IPS-18c (cell line): ENCODE measurements around the gene KIRREL1.
A peak's percentile ranks its signal among the peaks of the same experiment; 100 is the strongest.

Experiments used
- H3K4me3 ChIP-seq: 2 replicates; pipeline ENCODE4 v1.7.0; 2013; ENCODE audit warnings: low read depth, mild to moderate bottlenecking, low read length, moderate library complexity; ENCODE audit not compliant: insufficient read depth
- H3K9me3 ChIP-seq: one replicate; pipeline ENCODE4 v1.6.1; 2013; ENCODE audit warnings: mild to moderate bottlenecking, low read length, moderate library complexity; ENCODE audit not compliant: control insufficient read depth, insufficient read depth

Gene KIRREL1

DNA sequence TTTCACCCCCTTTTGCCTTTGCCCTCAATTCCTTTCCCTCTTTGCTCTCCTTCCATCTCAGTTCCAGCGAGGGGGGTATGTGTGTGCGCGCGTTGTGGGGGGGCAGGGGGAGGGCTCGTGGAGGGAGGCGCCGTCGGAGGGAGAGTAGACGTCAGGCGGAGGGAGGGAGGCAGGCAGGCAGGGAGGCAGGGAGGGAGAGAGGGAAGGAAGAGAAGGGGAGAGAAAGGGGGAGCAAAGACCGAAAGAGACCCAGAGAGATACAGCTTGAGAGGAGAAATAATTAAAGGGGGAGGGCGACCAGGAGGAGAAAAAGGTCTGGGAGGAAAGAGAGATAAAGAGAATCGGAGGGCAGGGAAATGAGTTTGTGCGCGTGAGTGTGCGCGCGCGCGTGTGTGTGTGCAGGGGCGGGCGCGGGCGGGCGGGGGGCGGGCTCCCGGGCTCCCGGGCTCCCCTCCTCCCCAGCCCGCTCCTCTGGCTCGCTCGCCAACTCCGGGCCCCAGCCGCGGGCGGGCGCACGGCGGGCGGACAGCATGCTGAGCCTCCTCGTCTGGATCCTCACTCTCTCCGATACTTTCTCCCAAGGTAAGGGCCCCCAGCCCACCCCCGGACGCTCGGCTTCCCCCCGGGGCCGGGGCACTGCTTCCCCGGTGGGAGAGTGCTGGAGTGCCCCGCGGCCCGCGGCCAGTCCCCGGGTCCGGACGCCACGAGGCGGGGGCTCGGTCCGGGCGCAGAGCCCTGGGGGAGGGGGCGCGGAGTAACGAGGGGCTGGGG is at the start of gene KIRREL1:
Gene KIRREL1, plus strand, starts transcription at position 499 of the 771 bp plus-strand sequence. Its CDS starts 32 bp downstream, at position 531.
- peak within 1 kb of the TSS; percentile 82 for H3K4me3 ChIP-seq
- H3K9me3 ChIP-seq = no peaks in the 10 kb centered on the region

DNA sequence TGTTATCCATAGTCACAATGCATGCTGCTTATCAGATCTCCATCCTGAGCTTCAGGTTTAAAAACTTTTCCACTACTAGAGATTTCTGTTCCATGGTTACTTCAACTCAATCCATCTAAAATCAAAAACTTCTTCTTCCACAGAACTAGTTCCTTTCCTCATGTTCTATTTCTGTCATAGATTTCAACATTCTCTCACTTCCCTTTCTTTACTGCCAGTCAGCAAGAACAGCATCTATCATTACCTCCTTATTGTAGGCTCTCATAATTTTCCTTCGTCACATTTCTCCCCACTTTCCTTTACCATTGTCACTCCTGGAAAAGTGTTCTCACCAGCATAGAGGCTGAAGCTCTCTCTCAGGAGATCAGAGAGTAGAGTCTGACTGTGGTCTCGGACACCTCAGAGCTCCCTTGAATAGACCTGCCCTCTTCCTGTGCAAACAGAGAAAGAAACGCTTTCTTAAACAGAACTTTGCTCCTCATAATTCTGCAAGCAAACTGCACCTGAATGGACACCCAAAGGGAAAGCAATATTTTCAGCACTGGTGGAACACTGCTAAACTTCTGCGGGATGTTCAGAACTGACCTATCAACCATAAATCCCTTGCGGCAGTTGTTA is 48.7 kb upstream of the KIRREL1 start:
- Histone ChIP-seq H3K4me3 (no peak overlapping the region), H3K9me3 (no peaks in the 10 kb centered on the region)

DNA sequence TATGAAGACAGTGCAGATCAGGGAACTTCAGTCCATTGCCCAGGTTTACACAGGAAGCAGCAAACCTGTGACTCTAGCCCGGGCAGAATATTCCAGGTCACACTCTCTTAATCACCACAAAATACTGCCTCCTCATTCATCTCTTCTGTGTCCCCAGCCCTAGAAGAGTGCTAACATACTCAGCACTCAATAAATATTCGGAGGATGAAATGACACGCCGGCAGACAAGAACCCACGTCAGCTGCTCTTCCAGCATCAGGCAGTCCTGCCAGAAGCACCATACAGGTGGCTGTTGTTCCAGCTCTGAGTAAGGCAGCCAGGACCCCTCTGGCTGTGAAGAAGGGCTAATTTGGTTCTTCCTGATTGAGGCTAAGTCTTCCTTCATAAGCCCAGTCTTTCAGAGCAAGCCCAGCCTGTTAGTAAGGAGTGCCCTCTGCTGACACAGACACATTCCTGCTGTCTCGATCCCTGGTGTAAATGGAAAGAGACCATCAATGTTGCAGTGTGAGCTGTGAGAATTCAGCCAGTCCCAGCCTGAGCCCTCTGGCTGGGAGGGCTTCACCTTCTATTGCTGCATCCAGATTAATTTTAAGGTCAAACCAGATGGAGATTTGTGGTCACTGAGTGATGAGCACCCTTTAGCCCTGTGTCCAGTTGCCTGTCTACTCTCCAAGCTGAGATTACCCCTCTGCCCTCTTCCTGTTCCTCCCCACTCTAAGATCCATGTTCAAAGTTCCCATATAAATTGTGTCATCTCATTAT is 45.0 kb upstream of the KIRREL1 start:
- H3K4me3 ChIP-seq = no peak overlapping the region

DNA sequence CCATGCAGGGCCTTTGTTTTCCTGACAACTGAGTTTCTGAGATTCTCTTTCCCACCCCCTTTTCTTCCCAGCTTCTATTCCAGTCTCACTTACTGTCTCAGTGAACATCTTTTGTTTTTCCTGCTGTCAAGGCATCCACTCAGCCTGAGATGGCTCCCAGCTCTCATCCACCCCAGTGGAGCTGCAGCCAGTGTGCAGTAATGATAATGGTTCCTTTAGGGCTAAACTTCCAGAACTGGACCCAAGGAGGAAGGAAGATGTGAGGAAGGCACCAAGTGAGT is 44.4 kb upstream of the KIRREL1 start:
- Histone ChIP-seq H3K4me3 (no peak overlapping the region), H3K9me3 (no peaks in the 10 kb centered on the region)

More for the DNA sequence above, 45.0 kb upstream of the KIRREL1 start:
- no peaks in the 10 kb centered on the region for H3K9me3 ChIP-seq

DNA sequence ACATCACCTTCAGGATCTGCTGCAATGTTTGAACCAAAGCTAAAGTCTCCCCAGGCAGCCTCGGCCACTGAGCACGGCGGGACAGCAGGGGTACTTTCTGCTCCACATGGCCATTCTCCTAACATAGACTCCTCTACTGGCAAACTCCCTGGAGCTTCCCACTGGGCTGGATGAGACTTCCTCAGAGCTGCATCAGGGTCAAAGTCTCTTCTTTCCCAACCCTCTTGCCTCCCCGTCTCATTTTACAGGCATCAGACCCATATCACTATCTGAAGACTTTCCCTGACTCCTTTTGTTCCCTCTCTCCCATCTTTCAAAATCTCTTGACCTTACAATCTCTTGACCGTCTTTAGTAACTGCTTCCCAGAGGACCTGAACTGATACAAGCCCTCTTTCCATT is 42.2 kb upstream of the KIRREL1 start:
- Histone ChIP-seq H3K9me3 (no peaks in the 10 kb centered on the region), H3K4me3 (no peak overlapping the region)

DNA sequence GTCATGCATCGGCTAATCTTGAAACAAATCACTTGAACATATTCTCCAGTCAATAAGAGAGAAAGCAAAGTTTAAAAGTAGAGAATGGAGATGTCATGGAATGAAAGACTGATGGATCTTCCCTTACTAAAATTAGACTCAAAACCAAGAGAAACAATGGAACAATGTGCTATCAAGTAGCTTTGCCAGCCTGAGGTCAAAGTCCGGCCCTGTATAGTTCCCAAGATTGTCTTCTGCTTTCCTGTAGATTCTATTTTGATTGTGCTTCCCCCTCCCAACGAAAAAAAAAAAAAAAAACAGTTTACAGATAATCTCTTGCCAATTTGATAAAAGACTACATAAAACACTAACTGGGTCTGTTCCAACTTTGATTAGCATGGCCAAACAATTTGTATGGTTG is 40.8 kb upstream of the KIRREL1 start:
- Histone ChIP-seq H3K9me3 (no peaks in the 10 kb centered on the region), H3K4me3 (no peak overlapping the region)

DNA sequence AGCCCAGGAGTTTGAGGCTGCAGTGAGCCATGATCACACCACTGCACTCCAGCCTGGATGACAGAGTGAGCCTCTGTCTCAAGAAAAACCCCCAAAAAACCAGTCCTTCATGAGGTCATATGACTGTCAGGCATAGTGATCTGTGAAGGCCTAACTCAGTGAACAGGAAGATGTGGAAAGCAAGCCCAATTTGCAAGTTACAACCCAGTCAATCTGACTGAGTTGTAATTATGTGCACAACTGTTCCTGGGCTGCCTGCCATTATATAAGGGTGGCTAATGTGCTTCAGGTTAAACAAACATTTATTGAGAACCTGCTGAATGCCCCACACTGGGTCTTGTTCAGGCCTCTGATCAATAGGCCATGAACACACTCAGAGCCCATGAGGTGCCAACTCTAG is 38.2 kb upstream of the KIRREL1 start:
- no peak overlapping the region for H3K4me3 ChIP-seq
- no peaks in the 10 kb centered on the region for H3K9me3 ChIP-seq

DNA sequence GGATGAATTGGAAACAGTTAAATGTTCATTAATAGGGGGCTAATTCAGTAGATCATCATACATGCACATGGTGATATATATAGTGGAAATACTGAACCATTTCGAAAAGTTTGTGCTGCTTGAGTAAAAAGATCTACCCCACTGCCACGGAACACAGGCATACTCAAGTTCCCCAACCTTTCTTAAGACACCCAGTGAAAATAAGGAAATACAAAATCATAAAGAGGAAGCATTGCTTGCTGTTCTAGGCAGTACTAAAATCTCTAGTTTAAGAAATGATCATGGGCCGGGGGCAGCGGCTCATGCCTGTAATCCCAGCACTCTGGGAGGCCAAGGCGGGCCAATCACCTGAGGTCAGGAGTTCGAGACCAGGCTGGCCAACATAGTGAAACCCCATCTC is 37.6 kb upstream of the KIRREL1 start:
- no peak overlapping the region for H3K4me3 ChIP-seq
- no peaks in the 10 kb centered on the region for H3K9me3 ChIP-seq

DNA sequence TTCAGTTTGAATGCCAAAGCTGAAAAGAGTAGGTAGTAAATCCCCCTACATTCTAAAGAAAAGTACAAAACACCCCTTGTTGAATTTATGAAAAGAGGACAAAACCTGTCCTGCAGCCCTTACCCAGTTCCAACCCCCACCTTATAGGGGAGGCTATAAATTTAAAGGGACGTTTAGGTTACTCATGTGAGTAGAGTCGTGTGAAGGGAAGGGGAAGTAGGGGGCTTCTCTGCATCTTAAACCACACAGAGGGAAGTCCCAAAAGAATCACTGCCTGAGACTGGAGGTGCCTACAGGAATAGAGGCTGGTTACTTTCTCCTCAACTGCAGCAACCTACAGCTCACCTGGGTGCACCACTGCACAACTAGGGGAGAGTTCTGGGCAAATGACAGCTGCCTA is 36.7 kb upstream of the KIRREL1 start:
- H3K9me3 ChIP-seq = no peaks in the 10 kb centered on the region

DNA sequence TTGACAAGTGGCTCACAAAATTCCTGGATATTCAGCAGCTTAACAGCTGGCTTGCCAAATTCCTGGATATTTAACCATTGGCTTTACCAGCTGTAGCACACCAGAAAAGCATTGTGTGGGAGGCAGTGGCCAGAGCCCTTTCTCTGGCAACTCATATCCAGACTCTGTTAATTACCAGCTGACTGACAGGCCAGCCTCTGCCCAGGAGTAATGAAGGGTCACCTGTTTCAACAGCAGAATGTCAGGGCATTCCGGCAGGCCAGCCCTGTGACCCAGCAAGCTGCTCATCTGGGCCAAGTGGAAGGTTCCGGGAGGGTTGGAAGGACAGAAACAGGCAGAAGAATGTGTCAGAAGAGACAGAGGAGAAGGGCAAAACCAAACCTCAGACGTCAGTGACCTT is 35.2 kb upstream of the KIRREL1 start:
- H3K4me3 ChIP-seq = no peak overlapping the region

More for the DNA sequence above, 36.7 kb upstream of the KIRREL1 start:
- no peak overlapping the region for H3K4me3 ChIP-seq

DNA sequence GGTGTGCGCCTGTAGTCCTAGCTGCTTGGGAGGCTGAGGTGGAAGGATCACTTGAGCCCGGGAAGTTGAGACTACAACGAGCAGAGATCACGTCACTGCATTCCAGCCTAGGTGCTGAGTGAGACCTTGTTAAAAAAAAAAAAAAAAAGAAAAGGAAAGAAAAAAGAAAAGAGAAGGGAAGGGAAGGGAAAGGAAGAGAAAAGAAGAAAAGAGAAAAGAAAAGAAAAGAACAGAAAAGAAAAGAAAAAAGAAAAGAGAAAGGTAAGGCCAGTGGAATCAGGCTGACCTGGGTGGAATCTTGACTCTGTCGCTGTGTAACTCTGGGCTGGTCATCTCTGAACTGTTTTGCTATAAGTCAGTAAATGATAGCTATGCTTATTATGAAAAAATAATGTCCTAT is 33.7 kb upstream of the KIRREL1 start:
- H3K4me3 ChIP-seq = no peak overlapping the region

More for the DNA sequence above, 35.2 kb upstream of the KIRREL1 start:
- H3K9me3 ChIP-seq = no peaks in the 10 kb centered on the region

DNA sequence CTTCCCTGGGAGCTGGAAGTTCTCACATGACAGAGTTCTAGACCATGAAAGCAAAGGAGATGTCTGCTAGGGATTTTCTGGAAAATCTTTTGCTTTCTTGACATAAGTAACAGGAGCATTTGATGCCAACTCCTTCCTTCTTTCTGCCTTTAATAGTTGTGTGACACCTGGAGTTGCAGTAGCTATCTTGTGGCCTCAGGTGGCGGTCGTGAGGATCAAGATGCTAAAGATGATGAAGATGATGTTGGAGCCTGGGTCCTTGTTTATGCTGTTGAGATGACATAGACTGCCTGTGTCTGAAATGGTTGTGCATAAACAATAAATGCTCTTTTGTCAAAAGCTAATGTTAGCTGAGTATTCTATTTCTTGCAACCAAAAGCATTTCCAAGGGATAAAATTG is 32.7 kb upstream of the KIRREL1 start:
- H3K4me3 ChIP-seq = no peak overlapping the region

More for the DNA sequence above, 33.7 kb upstream of the KIRREL1 start:
- no peaks in the 10 kb centered on the region for H3K9me3 ChIP-seq

DNA sequence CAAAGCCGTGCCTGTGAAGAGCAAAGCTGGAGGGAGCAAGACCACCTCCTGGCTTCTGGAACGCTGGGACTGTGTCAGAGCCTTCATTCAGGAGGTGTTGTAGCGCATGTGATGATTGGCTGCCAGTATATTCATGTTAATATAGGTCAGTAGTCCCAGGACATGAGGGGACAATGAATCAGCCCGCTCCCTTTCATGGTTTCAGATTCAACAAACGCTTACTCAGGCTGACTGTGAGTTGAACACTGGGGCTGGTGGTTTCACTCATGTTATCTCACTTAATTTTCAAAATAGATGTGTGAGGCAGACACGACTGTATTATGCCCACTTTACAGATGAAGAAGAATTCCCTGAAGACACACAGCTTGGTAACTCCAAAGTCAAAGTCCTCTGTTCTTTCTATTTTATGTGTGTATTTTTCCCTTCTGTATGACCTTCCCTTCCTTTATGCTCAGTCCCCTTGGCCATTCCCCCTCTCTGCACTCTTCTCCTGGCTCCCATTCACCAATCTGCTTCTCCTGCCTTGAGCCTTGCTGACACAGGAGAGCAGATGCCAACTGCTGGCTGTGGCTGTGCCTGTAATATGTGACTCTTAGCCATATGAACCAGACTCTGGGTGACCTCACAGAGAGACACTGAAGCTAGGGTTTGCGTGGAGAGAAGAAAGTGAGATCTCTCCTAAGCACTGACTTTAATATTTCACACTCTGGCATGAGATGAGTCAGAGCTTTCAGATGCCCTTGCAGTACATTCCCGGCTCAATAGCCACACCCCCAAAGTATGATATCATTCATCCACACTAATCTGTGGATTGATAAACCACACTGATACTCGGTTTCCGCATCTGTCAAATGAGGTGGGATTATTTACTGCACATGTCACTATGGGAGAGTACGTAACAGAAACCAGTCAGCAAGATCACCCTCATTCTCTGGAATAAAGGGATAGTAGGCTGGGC is 31.4 kb upstream of the KIRREL1 start:
- Histone ChIP-seq H3K4me3 (no peak overlapping the region), H3K9me3 (no peaks in the 10 kb centered on the region)

More for the DNA sequence above, 32.7 kb upstream of the KIRREL1 start:
- H3K9me3 ChIP-seq = no peaks in the 10 kb centered on the region

DNA sequence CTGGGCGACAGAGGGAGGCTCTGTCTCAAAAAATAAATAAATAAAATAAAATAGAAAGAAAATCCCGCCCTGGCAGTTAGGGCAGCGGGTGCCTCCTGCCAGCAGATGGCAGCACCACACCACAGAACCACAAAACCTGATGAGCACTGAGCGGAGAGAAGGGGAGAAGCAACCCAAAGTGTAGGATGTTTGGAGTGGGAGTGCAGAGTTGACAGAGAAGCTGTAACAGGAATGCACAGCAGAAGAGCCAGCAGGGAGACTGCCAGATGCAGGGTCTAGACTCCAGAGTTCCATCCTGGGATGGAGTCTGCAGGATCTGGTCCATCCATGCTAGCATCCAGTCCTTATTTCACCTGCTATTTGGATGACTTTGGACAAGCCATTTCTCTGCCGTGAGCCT is 29.7 kb upstream of the KIRREL1 start:
- H3K4me3 ChIP-seq = no peak overlapping the region
- no peaks in the 10 kb centered on the region for H3K9me3 ChIP-seq

DNA sequence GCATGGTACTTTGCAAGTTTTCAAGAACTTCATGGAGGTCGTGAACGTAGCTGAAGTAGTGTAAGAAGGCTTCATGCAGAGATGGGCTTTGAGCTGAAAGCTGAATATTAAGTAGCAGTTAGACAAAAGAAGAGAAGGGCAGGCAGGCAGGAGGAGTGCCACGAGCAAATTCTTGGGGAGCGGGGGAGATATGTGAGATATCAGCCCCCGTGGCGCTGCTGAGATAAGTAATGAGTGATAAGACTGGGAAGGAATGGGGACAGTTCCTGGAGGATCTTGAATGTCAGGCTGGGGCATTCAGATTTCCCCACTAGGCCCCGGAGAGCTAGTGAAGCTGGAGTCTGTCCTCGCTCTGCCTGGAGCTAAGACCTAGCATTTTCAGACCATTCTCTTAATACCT is 27.9 kb upstream of the KIRREL1 start:
- Histone ChIP-seq H3K4me3 (no peak overlapping the region), H3K9me3 (no peaks in the 10 kb centered on the region)

DNA sequence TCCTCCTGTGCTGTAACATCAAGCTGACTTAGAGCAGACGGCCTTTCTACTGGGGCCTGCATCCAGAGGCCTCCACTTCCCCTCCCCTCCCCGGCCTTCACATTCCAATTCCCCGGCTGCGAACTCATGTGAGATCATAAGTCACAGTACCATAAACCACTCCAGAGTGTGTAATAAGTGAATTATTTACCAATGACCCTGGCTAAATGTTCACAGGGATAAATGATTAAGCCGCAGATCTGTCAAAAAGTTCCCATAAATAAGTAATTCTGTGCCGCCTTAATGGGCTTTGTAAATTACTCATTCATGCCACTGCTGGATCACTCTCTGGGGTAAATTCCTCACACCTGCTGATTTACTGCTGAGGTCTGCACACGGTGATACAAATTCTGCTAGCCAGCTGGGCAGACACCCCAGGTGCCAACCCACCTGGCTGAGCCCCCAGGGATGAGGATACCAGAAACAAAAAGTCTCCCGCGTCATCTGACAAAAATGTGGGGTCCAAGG is 27.4 kb upstream of the KIRREL1 start:
- no peak overlapping the region for H3K4me3 ChIP-seq
- H3K9me3 ChIP-seq = no peaks in the 10 kb centered on the region

DNA sequence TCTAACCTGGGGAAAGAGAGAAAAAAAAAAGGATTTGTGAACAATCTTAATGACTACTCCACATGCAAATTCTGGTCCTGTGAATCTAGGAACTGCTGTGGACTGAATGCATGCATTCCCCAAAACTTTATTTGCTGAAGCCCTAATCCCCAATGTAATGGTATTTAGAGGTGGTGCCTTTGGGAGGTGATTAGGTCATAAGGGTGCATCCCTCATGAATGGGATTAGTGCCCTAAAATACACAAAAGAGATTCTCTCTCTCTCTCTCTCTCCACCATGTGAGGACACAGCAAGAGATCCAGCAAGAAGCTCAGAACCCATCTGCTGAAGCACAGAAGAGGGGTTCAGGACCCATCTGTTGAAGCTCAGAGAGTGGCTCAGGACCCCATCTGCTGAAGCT is 26.2 kb upstream of the KIRREL1 start:
- Histone ChIP-seq H3K9me3 (peaks cover 3% of the 10 kb centered on the region), H3K4me3 (no peak overlapping the region)
